GM12878 (cell line): Measurements from ENCODE around the gene HMGN4. TPM values are rescaled to one million over a fixed set of nuclear protein-coding genes. Genes with fewer than 3 reads are reported as not detected.

Experiments
- ATAC-seq: fragments of 200-7000 bp; cut with Tn5 transposase; 3 replicates; pipeline ENCODE4 v1.9.1; 2020; ENCODE audit warnings: mild to moderate bottlenecking, moderate library complexity
- BruUV-seq: library from RNA; stranded (reverse); fragments of 400-500 nt; replicated peaks from 2 replicates; lab custom pipeline; 2021; lab: Mats Ljungman, UMichigan
- CTCF ChIA-PET: fragments of 300-600 bp; sonication (Branson Sonifier 250); formaldehyde crosslinking; extraction: SDS; loops from one replicate; lab custom pipeline; 2021; ENCODE audit warnings: inconsistent platforms; lab: Yijun Ruan, JAX
- POLR2A ChIA-PET: fragments of 350-600 bp; formaldehyde crosslinking; extraction: SDS; loops from one replicate; lab custom pipeline; 2021; ENCODE audit warnings: inconsistent platforms; lab: Charles Lee
- RAD21 ChIA-PET: fragments of 300-600 bp; sonication (Branson Sonifier 250); formaldehyde crosslinking; loops from one replicate; lab custom pipeline; 2023; ENCODE audit warnings: antibody characterized with exemption; ENCODE audit not compliant: unreplicated experiment; lab: Charles Lee
- SMC1A ChIA-PET: fragments of 300-600 bp; sonication (Branson Sonifier 250); formaldehyde crosslinking; loops from one replicate; lab custom pipeline; 2023; ENCODE audit not compliant: unreplicated experiment, uncharacterized antibody; lab: Charles Lee
- DNase-seq: peaks from one replicate; pipeline ENCODE4 v3.0.0-alpha.2; 2011; ENCODE audit warnings: low read depth, low spot score
- FAIRE-seq: peaks from 3 replicates; lab custom pipeline; 2011; peaks lifted over from hg19 to GRCh38; lab: Jason Lieb, UNC
- H2AFZ ChIP-seq: 2 replicates; pipeline ENCODE4 v1.6.0; 2011; ENCODE audit warnings: low read depth, low read length, control low read depth; ENCODE audit not compliant: control insufficient read depth
- H3K27ac ChIP-seq: 2 replicates; pipeline ENCODE4 v1.5.1; 2011; ENCODE audit warnings: control low read depth; ENCODE audit not compliant: control insufficient read depth, insufficient read depth
- H3K27me3 ChIP-seq, 2 experiments: replicated peaks in 1 of 2; 2 replicates each; pipeline versions ENCODE4 v1.6.0 to v1.6.1; 2011; ENCODE audit warnings: low read length in 1 of 2; ENCODE audit not compliant: control insufficient read depth in 2 of 2, insufficient read depth in 2 of 2
- H3K36me3 ChIP-seq, 2 experiments: 2 replicates each; pipeline ENCODE4 v1.5.1; 2011; ENCODE audit warnings: low read length in 1 of 2; ENCODE audit not compliant: control insufficient read depth in 2 of 2, insufficient read depth in 2 of 2
- H3K4me1 ChIP-seq: 2 replicates; pipeline ENCODE4 v1.6.1; 2011; ENCODE audit warnings: mild to moderate bottlenecking, low read length, moderate library complexity, mixed read lengths; ENCODE audit not compliant: control insufficient read depth, insufficient read depth
- H3K4me2 ChIP-seq: 2 replicates; pipeline ENCODE4 v1.6.0; 2011; ENCODE audit warnings: control low read depth; ENCODE audit not compliant: control insufficient read depth, insufficient read depth
- H3K4me3 ChIP-seq: fragments of 200-600 bp; sonication (generic); 2 replicates; pipeline ENCODE4 v1.5.1; 2016
- H3K79me2 ChIP-seq: 2 replicates; pipeline ENCODE4 v1.6.0; 2011; ENCODE audit warnings: low read length; ENCODE audit not compliant: control insufficient read depth, insufficient read depth
- H3K9ac ChIP-seq: 2 replicates; pipeline ENCODE4 v1.8.0; 2011; ENCODE audit warnings: low read length, control low read depth, mixed read lengths; ENCODE audit not compliant: control insufficient read depth, insufficient read depth
- H3K9me3 ChIP-seq: replicated peaks from 3 replicates; pipeline ENCODE4 v1.5.1; 2011; ENCODE audit warnings: mild to moderate bottlenecking, low read length; ENCODE audit not compliant: control insufficient read depth, insufficient read depth
- H4K20me1 ChIP-seq: 2 replicates; pipeline ENCODE4 v1.6.0; 2011; ENCODE audit not compliant: control insufficient read depth, insufficient read depth
- GATAD2B ChIP-seq: fragments of 450-650 bp; conservative IDR thresholded peaks from 2 replicates; pipeline ENCODE4 v1.6.1; 2017; ENCODE audit warnings: low read depth, mild to moderate bottlenecking, moderate library complexity
- RELA ChIP-seq: fragments of 450-650 bp; IDR thresholded peaks from 2 replicates; pipeline ENCODE4 v1.8.0; 2014; ENCODE audit warnings: borderline replicate concordance; ENCODE audit not compliant: partially characterized antibody
- RUNX3 ChIP-seq: IDR thresholded peaks from 2 replicates; pipeline ENCODE4 v1.6.1; 2012; ENCODE audit warnings: low read length, inconsistent platforms
- ZBTB40 ChIP-seq: fragments of 450-650 bp; IDR thresholded peaks from 2 replicates; pipeline ENCODE4 v1.6.1; 2016; ENCODE audit warnings: mild to moderate bottlenecking, moderate library complexity, borderline replicate concordance
- WGBS: methylation state at CpG from one replicate; pipeline ENCODE4 v1.1.6; 2016; ENCODE audit warnings: low lambda C conversion rate; ENCODE audit not compliant: insufficient replicate concordance, insufficient coverage; ENCODE audit errors: missing lambda C conversion rate; 5-methylcytosine and 5-hydroxymethylcytosine counted together
- in situ Hi-C: fragments of 300-500 bp; cut with MboI; formaldehyde crosslinking; loops from 9 replicates; pipeline ENCODE4 v1.14.3; 2018; ENCODE audit warnings: mixed read lengths
- intact Hi-C: fragments of 100-400 bp; cut with micrococcal nuclease; formaldehyde crosslinking; loops from one replicate; pipeline ENCODE4 v1.14.2; 2022; ENCODE audit not compliant: unreplicated experiment
- polyA plus RNA-seq, 11 experiments: library from polyadenylated mRNA; depleted of rRNA in 4 of 11; unstranded in 6 of 11; stranded (reverse) in 5 of 11; fragments of >200 nt; fragmentation: Nextera tagmentation in 4 of 11; fragmentation: Illumina TruSeq in 1 of 11; extraction: Ambion mirVana in 4 of 11; extraction: Trizol in 1 of 11; gene quantifications; 1 replicate in 1 of 11; 2 replicates in 10 of 11; pipeline versions ENCODE4 v1.2.1 to v1.2.3, GENCODE V29; 2011 to 2016; ENCODE audit warnings: inconsistent platforms in 2 of 11, missing spikeins in 2 of 11, low read depth in 1 of 11
- total RNA-seq, 4 experiments: library from RNA; depleted of rRNA in 3 of 4; stranded (reverse); fragments of >200 nt in 3 of 4; fragmentation: Illumina TruSeq in 1 of 4; extraction: Trizol in 1 of 4; gene quantifications; 2 replicates each; pipeline versions ENCODE4 v1.2.1 to v1.2.3, GENCODE V29; 2013 to 2021

HMGN4 gene
- total and polyA plus RNA-seq, 10 of the 15 experiments (the other 5 are each of a cell fraction or from before 2014, with no cell fraction given): 26.7 to 99.1 (median 76.7) TPM

GRCh38 chr6:26526928-26527327 lies 11.2 kb upstream of the HMGN4 start:
- no peak overlapping the region for H3K4me2 ChIP-seq
- H3K79me2 ChIP-seq: peaks cover 5% of the 10 kb centered on the region
- ChIA-PET SMC1A (interaction anchor here (0.9 kb wide), 1 partner anchor 10 kb away, joined by 3 read pairs; no protein-coding TSS in a partner anchor), CTCF (interaction anchor here (0.5 to 0.9 kb wide), 2 partner anchors 35 to 332 kb away, joined by 3 to 4 read pairs; no protein-coding TSS in a partner anchor), RAD21 (interaction anchor here (0.9 to 1.1 kb wide), 2 partner anchors 43 to 195 kb away, joined by 3 read pairs; no protein-coding TSS in a partner anchor), POLR2A (interaction anchor here (0.7 to 1.4 kb wide), 3 partner anchors 13 to 87 kb away, joined by 3 to 5 read pairs (median 3); no protein-coding TSS in a partner anchor)
- no peak overlapping the region for H3K9ac ChIP-seq
- no peak for FAIRE-seq
- no peak overlapping the region for H2AFZ ChIP-seq
- in situ Hi-C loops (no loop called here), intact Hi-C loops (no loop called here)
- no peaks in the 10 kb centered on the region for H3K9me3 ChIP-seq
- BruUV-seq: no TSS peak
- H3K27me3 ChIP-seq: no peaks in the 10 kb centered on the region
- H3K4me3 ChIP-seq: no peak overlapping the region
- no peak for ATAC-seq
- WGBS: 100% methylated on average over 1 of the region's 1 CpG
- no peaks in the 10 kb centered on the region for H4K20me1 ChIP-seq
- no peak overlapping the region for H3K27ac ChIP-seq
- no peaks in the 10 kb centered on the region for H3K36me3 ChIP-seq
- TF ChIP-seq RUNX3: no peak
- peak; percentile 67 for TF ChIP-seq ZBTB40
- no peak for TF ChIP-seq RELA
- no peak for TF ChIP-seq GATAD2B
- H3K4me1 ChIP-seq: no peaks in the 10 kb centered on the region
- DNase-seq: no peak
